T-helper 17 cell (primary cell): ENCODE measurements around the gene SHISA4. TPM values are rescaled to one million over a fixed set of nuclear protein-coding genes. Genes with fewer than 3 reads are reported as not detected.
A peak's percentile ranks its signal among the peaks of the same experiment; 100 is the strongest.

ENCODE experiments used
- ATAC-seq: fragments of 150-1000 bp; cut with Tn5 transposase; 2 replicates; pipeline ENCODE4 v1.10.0; 2021; ENCODE audit warnings: mild to moderate bottlenecking, moderate library complexity
- DNase-seq, 3 donors: peaks; one replicate each; pipeline versions ENCODE4 v3.0.0 to v3.0.0-alpha.2; 2020 to 2021
- H3K9me3 ChIP-seq: one replicate; pipeline ENCODE4 v1.7.0; 2013; ENCODE audit warnings: low read length, mild to moderate bottlenecking; ENCODE audit not compliant: control insufficient read depth, poor library complexity, severe bottlenecking
- H3K27ac Mint-ChIP-seq: one replicate; pipeline ENCODE4 v1.8.0; 2022; ENCODE audit warnings: mild to moderate bottlenecking, moderate library complexity, mixed read lengths
- H3K27me3 Mint-ChIP-seq: one replicate; pipeline ENCODE4 v1.8.0; 2022; ENCODE audit warnings: mixed read lengths
- H3K36me3 Mint-ChIP-seq: one replicate; pipeline ENCODE4 v1.8.0; 2022; ENCODE audit warnings: low read depth, mixed read lengths
- H3K4me1 Mint-ChIP-seq: one replicate; pipeline ENCODE4 v1.8.0; 2022; ENCODE audit warnings: mild to moderate bottlenecking, mixed read lengths
- H3K4me3 Mint-ChIP-seq: one replicate; pipeline ENCODE4 v1.8.0; 2022; ENCODE audit warnings: mild to moderate bottlenecking, moderate library complexity, mixed read lengths
- total RNA-seq, 4 donors: library from RNA in 2 of 4; stranded (reverse) in 2 of 4; gene quantifications; one replicate each; pipeline ENCODE4 v1.2.3 and lab custom pipeline; 2022 to 2026

SHISA4 gene
- total RNA-seq, 2 donors from 2014 or later, result 0.37 to 0.63 TPM

DNA sequence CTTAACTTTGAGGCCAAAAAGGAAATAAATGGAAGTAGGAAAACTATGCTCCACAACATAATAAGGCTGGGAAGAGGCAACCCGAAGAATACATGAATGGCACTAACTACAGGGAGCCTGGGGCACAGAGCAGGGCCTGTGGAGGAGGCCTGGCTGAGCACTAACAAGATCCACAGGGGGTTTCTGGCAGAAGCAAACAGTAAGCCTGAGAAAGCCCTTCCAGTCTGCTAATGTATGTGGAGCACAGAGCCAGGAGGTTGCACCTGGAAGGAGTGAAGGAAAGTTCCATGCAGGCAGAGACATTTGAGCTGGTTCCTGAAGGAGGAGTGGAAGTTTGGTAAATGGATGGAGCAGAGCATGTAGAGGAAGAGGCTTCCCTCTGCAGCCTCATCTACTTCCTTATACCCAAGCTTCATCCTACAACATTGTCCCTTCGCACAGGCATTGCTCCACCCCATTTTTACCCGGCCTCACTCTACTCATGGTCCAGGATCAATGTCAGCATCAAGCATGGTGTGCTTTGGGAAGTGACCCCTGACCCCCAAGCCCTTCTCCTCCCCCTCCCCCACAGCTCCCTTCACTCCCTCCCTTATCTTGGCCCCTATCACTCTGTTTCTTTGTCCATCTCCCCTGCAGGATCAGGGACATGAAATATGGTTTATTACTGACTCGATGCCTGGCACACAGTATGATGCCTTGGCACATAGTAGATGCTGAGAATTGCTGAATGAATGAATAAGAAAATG is 23.3 kb downstream of the SHISA4 start:
- H3K9me3 ChIP-seq, result no peaks in the 10 kb centered on the region
- no peak overlapping the region for H3K4me3 Mint-ChIP-seq
- H3K27me3 Mint-ChIP-seq, result peaks cover 38% of the 10 kb centered on the region
- no peak overlapping the region for H3K27ac Mint-ChIP-seq
- no peak for DNase-seq
- peaks cover 7% of the 10 kb centered on the region for H3K4me1 Mint-ChIP-seq
- peaks cover 7% of the 10 kb centered on the region for H3K36me3 Mint-ChIP-seq
- no peak for ATAC-seq

DNA sequence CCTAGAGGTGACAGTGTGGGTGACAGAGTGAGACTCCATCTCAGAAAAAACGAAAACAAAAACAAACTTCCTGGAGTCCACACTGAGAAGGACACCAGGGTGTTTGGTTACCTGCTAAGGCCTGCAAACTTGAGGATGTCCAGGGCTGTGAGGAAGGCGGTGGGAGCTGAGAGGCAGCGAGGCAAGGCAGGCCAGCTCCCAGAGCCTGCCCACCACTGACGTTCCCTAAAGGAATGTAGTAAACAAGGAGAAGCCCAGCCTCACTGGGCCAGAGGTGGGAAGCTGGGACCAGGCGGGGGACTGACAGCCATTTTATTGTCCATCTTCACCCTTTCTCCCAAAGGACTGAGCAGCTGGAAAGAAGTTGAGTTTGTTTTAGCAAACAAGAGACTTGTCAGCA is 24.1 kb downstream of the SHISA4 start:
- Mint-ChIP-seq H3K27me3 (peaks cover 39% of the 10 kb centered on the region), H3K4me3 (no peak overlapping the region), H3K4me1 (peaks cover 7% of the 10 kb centered on the region), H3K27ac (no peak overlapping the region), H3K36me3 (peaks cover 7% of the 10 kb centered on the region)
- H3K9me3 ChIP-seq, result no peaks in the 10 kb centered on the region
- no peak for DNase-seq
- no peak for ATAC-seq

DNA sequence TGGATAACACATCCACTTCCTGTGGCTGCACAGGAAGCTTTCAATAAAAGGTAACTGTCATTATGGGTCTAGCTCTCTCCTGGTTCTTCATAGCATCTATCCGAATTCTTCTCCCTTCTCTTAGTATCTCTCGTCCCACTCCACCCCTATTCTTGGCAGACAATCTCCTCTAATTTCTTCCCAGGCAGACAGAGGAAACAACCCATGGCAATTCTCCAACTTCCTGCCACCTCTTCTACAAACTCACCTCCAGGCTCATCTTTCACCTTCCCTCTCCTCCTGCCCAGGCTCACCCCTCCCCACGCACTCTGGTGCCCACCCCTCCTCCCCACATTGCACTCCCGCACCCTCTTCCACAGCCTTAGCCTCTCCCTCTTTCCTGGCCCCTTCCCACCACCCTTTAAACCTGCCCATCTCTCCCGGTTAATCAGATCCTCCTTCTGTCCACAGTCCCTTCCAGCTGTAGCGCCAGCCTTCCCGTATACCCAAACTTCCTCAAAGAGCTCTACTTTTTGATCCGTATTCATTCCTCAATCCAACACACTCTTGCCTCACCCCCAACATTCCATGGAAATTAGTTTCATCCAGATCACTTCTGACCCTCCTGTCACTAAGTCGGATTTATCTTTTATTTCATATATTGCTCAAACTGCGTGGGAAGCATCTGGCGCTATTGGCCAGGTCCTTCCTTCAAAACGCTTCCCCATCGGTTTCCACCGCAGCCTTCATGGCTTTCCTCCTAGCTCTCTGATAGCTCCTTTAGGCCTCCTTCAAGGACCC is 25.9 kb downstream of the SHISA4 start:
- H3K27me3 Mint-ChIP-seq, result peaks cover 47% of the 10 kb centered on the region
- H3K36me3 Mint-ChIP-seq, result peaks cover 7% of the 10 kb centered on the region
- peaks cover 7% of the 10 kb centered on the region for H3K4me1 Mint-ChIP-seq
- H3K9me3 ChIP-seq, result no peaks in the 10 kb centered on the region
- H3K27ac Mint-ChIP-seq, result no peak overlapping the region
- H3K4me3 Mint-ChIP-seq, result peak overlapping the region; percentile 49
- ATAC-seq, result no peak
- no peak for DNase-seq

DNA sequence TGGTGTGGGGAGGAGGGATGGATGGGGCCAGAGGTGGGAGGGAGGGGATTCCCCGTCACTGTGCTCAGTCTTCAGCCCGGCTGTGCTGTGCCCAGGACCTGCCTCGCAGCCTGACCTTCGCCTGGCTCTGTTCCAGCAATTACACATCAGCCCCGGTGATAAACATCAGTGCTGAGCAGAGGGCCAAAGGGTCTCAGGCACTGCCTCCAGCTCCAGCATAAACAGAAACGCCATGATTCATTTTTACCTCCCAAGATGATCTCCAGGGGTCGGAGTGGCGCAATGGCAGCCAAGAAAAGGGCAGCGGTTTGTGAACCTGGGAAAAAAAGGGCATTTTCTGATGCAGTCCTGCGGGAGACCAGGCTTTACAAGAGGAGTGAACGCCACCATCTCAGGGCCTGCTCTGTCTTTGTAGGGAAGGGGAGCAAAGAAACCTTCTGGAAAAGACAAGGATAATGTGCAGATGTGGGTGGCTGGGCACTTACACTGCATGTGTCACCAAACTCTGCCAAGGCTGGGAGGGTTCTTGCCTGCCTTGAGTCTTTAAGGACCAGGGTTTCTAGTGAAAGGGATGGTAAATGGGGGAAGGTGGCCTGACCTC is 28.1 kb downstream of the SHISA4 start:
- Mint-ChIP-seq H3K4me1 (peaks cover 7% of the 10 kb centered on the region), H3K4me3 (no peak overlapping the region), H3K36me3 (peaks cover 7% of the 10 kb centered on the region), H3K27me3 (peaks cover 41% of the 10 kb centered on the region), H3K27ac (no peak overlapping the region)
- DNase-seq (no peak), ATAC-seq (no peak)
- no peaks in the 10 kb centered on the region for H3K9me3 ChIP-seq

DNA sequence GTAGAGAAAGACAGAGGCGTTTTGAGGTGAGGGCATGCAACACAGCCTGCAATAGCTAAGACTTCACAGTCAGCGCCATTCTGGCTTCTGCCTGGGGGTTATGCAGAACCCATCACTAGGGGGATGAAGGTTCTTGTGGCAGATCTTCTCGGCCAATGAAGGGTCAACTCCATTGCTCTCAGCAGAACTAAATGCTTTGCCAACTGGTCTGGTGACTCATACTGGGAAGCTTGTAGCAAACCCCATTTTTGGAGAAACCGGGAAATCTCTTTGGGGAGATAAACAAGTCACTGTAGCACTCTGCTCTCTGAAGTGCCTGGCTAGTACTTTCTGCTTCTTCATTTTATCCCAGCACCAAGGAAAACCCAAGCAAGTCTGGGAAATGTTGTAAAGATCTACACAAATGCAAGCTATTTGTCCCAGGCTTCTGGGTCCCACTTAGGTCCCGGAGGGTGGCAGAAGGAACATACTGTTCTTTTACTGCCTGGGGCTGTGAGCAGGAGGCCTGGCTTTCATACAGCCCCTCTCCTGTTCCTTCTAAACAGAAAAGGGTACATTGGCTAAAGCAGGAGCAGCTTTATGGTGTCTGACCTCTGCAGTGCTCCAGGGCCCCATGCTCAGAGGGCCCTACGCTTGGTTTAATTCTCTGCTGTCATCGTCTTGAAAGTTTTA is 28.8 kb downstream of the SHISA4 start:
- H3K9me3 ChIP-seq, result no peaks in the 10 kb centered on the region
- no peak overlapping the region for H3K4me3 Mint-ChIP-seq
- H3K36me3 Mint-ChIP-seq, result peaks cover 7% of the 10 kb centered on the region
- peaks cover 38% of the 10 kb centered on the region for H3K27me3 Mint-ChIP-seq
- ATAC-seq (no peak), DNase-seq (no peak)
- H3K27ac Mint-ChIP-seq, result no peak overlapping the region
- peaks cover 7% of the 10 kb centered on the region for H3K4me1 Mint-ChIP-seq

DNA sequence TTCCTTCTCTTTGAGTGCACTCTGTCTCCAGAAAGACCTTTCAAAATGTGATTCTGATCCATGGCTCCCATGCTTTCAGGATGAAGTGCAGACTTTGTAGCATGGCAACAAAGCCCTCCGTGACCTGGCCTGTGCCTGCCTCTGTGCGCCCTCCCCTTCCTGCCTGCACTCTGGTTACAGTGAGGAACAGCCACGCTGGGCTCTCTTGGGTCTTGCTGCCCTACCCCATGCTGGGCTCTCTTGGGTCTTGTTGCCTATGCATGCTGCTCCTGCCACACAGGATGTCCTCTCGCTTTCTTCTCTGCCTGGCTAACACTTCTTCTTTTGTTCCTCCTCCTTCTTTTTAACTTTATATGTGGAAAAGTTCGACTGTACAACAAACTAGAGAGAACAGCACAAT is 29.6 kb downstream of the SHISA4 start:
- Mint-ChIP-seq H3K4me1 (peaks cover 7% of the 10 kb centered on the region), H3K4me3 (no peak overlapping the region)
- ATAC-seq, result no peak

DNA sequence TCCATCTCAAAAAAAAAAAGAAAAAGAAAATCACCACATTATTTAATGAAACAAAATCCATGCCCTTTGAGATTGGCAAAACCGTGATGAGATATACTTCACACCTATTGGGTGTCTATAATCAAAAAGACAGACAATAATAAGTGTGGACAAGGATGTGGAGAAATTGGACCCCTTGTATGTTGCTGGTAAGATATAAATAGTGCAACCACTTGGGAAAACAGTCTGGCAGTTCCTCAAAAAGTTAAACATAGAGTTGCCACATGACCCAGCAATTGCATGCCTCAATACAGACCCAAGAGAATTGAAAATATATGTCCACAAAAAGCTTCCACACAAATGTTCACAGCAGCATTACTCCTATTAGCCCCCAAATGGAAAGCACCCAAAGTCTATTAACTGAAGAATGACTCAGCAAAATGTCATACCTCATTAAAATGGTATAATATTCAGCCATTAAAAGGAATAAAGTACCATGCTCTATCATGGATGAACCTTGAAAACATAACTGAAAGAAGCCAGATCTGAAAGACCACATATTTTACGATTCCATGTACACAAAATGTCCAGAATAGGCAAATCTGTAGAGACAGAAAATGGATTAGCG is 33.4 kb downstream of the SHISA4 start:
- no peak overlapping the region for H3K4me3 Mint-ChIP-seq
- H3K36me3 Mint-ChIP-seq, result no peaks in the 10 kb centered on the region
- ATAC-seq (no peak), DNase-seq (no peak)
- no peaks in the 10 kb centered on the region for H3K9me3 ChIP-seq
- no peaks in the 10 kb centered on the region for H3K4me1 Mint-ChIP-seq
- H3K27me3 Mint-ChIP-seq, result peaks cover 16% of the 10 kb centered on the region
- no peak overlapping the region for H3K27ac Mint-ChIP-seq

More for the DNA sequence above, 29.6 kb downstream of the SHISA4 start:
- no peak for DNase-seq
- peaks cover 7% of the 10 kb centered on the region for H3K36me3 Mint-ChIP-seq
- H3K9me3 ChIP-seq, result no peaks in the 10 kb centered on the region
- peaks cover 36% of the 10 kb centered on the region for H3K27me3 Mint-ChIP-seq
- no peak overlapping the region for H3K27ac Mint-ChIP-seq

DNA sequence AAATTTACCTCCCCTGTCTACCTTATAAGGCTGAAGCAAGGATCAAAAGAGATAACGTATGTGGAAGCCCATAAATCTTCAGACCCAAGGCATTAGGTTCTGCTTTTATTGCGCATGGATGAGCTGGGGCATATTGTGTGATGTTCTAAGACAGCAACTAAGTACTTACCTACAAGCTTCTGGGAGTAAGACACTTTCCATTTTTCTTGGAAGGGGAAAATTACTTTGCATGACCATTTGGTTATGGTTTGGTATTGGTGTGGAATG is 36.5 kb downstream of the SHISA4 start:
- H3K27ac Mint-ChIP-seq, result no peak overlapping the region
- H3K9me3 ChIP-seq, result no peaks in the 10 kb centered on the region
- no peak overlapping the region for H3K4me3 Mint-ChIP-seq
- ATAC-seq (no peak), DNase-seq (no peak)
- peaks cover 6% of the 10 kb centered on the region for H3K27me3 Mint-ChIP-seq
- H3K36me3 Mint-ChIP-seq, result no peaks in the 10 kb centered on the region
- H3K4me1 Mint-ChIP-seq, result no peaks in the 10 kb centered on the region

DNA sequence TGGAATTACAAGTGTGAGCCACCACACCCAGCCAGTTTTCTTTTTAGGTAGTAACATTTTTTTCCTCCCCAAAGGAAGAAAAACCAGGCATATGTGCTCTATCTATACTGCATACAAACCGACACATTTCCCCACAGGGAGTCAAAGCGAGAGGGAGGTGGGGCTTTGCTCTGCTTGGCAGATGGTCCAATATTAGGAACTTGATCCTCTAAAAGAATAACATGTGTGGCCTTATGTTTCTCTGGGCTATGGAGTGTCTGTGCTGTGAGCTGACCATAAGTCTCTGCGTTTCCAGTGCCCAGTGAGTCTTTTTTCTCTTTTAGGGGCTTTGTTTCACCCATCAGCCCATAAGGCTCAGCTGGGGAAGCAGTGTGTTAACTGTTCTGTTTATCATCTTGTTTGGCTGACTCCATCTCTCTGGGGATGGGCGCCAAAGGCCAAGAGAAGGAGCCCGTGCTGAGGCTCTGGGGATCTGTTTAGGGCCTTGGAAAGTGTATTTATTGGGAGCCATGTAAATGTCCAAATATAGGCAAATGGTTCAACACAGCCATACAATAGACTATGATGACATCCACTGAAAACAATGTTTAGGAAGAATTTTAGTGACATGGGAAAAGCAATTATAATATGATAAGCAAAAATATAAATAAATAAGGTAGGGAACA is 37.4 kb downstream of the SHISA4 start:
- peaks cover 6% of the 10 kb centered on the region for H3K27me3 Mint-ChIP-seq
- H3K4me1 Mint-ChIP-seq, result no peaks in the 10 kb centered on the region
- ATAC-seq (no peak), DNase-seq (no peak)
- H3K27ac Mint-ChIP-seq, result no peak overlapping the region
- no peaks in the 10 kb centered on the region for H3K9me3 ChIP-seq
- no peak overlapping the region for H3K4me3 Mint-ChIP-seq
- no peaks in the 10 kb centered on the region for H3K36me3 Mint-ChIP-seq

DNA sequence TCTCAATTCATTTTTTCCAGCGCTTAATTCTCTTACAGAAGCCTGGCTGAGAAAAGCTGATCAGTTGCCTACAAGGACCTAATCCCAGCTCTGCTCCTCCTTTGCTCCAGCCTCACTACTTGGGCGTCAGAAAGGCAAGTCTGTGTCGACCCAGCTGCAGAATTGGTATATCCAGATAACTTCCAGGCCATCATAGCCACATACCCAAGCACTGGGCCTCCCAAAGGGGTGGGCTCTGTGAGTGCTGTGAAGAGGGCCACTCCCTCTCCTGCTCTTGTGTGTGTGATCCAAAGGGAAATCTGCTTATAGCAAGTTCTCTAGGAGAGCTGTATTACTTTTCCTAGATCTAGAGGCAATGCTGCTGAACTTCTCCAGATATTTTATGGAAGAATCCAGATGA is 39.6 kb downstream of the SHISA4 start:
- no peaks in the 10 kb centered on the region for H3K36me3 Mint-ChIP-seq
- no peak overlapping the region for H3K27ac Mint-ChIP-seq
- DNase-seq (no peak), ATAC-seq (no peak)
- H3K4me1 Mint-ChIP-seq, result no peaks in the 10 kb centered on the region
- no peak overlapping the region for H3K4me3 Mint-ChIP-seq
- peaks cover 6% of the 10 kb centered on the region for H3K27me3 Mint-ChIP-seq
- H3K9me3 ChIP-seq, result no peaks in the 10 kb centered on the region

DNA sequence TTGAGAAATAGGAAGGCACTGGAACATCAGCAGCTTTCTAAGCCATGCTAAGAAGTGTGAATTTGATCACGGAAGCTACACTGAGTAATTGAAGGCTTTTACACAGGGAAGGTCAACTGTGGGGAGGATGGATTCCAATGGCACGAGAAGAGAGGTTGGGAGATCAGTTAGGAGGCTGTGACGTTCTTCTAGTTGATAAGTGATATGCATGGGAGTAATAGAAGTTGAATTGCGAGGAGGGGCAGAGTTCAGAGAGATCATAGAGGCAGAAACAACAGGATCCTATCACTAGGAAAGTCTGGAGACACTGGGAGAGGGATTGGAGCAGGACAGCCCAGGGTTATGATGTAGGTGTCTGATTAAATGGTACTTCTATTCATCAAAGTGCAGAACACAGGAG is 41.4 kb downstream of the SHISA4 start:
- peaks cover 17% of the 10 kb centered on the region for H3K27me3 Mint-ChIP-seq
- no peaks in the 10 kb centered on the region for H3K4me1 Mint-ChIP-seq
- no peak overlapping the region for H3K27ac Mint-ChIP-seq
- ATAC-seq (no peak), DNase-seq (no peak)
- no peak overlapping the region for H3K4me3 Mint-ChIP-seq
- no peaks in the 10 kb centered on the region for H3K36me3 Mint-ChIP-seq
- H3K9me3 ChIP-seq, result no peaks in the 10 kb centered on the region

DNA sequence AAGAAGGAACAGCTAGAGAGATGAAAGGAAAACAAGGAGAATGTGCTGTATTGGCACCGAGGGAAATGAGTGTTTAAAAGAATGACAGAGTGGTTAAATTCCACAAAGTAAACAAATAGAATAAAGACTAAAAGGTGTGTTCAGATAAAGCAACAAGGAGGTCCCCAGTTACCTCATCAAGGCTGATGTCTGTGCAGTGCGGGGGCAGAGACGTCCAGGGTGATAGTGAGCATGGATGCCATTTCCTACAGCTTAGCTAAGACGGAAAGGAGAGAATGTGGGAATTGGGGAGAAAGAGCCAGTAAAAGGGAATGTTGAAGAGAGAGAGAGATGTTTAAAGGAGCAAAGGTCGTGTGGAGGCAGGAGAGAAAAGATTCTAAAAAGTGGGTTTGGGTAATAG is 42.1 kb downstream of the SHISA4 start:
- peaks cover 18% of the 10 kb centered on the region for H3K27me3 Mint-ChIP-seq
- no peaks in the 10 kb centered on the region for H3K9me3 ChIP-seq

More for the DNA sequence above, 42.1 kb downstream of the SHISA4 start:
- no peak for ATAC-seq
- Mint-ChIP-seq H3K27ac (no peak overlapping the region), H3K36me3 (no peaks in the 10 kb centered on the region), H3K4me1 (no peaks in the 10 kb centered on the region), H3K4me3 (no peak overlapping the region)
- DNase-seq, result no peak
